Activated CD8-positive, alpha-beta memory T cell treated with anti-CD3 and anti-CD28 coated beads, Interleukin-2, amount 50 U/mL, for 48 hours (primary cell): ENCODE results near the gene CELA3B.
"Not testable (repeated sequence)": the region's sequence is repeated elsewhere in the genome, so short reads cannot be mapped to it uniquely, and the experiment has no call there.

Source experiments
- DNase-seq: peaks from one replicate; pipeline ENCODE4 v3.0.0-alpha.2; 2020

CELA3B gene

GRCh38 chr1:22014575-22015206 lies 37.9 kb downstream of the CELA3B start:
- DNase-seq: not testable (repeated sequence)

DNA sequence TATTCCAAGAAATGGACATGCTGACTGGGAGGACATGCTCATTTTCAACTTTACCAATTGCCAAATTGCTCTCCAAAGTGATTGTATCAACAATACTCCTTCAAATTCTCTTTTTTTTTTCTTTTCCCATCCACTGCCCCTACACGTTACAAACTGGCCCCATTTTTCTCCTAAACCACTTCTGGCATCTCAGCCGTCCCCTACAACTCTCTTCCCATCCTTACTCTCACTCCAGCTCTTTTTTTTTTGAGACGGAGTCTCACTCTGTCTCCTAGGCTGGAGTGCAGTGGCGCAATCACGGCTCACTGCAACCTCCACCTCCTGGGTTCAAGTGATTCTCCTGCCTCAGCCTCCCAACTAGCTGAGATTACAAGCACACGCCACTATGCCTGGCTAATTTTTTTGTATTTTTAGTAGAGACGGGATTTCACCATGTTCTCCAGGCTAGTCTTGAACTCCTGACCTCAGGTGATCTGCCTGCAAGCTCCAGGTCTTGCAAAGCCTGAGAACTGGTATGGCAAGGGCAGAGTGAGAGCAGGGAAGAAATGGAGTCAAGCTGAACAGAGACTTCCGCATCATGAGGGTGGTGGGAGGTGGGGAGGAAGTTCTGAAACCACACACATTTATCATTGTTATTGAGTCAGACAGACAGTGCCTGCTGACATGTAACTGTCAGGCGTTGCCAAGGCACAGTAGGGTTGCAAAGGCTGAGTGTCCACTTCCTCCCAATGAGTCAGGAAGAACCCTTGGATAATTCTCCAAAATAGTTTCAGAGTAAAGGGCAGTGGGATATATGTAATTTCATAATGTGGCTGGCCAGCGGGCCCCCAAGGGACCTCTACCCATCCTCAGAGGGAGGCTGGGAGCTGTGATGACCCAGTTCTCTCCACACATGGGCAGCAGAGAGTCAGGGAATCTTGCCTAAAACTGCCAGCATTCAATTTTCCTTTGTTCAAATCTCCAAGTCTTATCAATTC lies 42.0 kb downstream of the CELA3B start:
- peak; percentile 73 for DNase-seq

- no peak for DNase-seq
These were observed 44.2 kb downstream of the CELA3B start for GRCh38 chr1:22021061-22021460.

DNA sequence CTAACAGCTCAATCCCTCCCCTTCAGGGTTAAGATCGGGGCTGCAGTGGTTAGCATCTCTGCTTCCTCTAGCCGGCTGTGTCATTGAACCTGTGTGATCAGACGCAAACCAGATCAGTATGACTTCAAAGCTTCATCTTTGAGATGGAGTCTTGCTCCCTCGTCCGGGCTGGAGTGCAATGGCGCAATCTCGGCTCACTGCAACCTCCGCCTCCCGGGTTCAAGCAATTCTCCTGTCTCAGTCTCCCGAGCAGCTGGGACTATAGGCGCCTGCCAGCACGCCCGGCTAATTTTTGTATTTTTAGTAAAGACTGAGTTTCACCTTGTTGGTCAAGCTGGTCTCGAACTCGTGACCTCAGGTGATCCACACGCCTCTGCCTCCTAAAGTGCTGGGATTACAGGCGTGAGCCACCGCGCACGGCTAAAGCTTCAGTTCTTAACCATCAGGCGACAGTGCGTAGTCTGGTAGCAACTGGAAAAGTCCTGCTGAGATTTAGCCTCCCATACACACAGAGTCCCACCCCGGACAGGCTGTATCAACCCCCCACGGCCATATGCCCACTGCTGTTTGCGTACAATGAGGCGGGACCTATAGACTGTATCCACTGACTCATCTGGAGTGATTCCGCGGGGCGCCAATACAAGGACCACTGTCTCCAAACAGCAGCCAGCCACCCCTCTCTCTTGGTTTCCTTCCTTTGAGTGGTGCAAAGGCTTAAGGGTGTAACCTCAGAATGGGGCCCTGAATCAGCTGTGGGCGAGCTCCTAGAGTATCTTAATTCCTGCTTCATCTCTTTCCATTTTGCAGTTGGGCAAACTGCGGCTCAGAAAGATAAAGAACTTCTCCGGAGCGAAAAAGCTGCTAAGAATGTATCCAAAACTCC lies 47.9 kb downstream of the CELA3B start:
- peak; percentile 87 for DNase-seq

- peak; percentile 91 for DNase-seq
These were observed 48.7 kb downstream of the CELA3B start for GRCh38 chr1:22025368-22026155.

- no peak for DNase-seq
These were observed 50.1 kb downstream of the CELA3B start for GRCh38 chr1:22026924-22027289.

DNA sequence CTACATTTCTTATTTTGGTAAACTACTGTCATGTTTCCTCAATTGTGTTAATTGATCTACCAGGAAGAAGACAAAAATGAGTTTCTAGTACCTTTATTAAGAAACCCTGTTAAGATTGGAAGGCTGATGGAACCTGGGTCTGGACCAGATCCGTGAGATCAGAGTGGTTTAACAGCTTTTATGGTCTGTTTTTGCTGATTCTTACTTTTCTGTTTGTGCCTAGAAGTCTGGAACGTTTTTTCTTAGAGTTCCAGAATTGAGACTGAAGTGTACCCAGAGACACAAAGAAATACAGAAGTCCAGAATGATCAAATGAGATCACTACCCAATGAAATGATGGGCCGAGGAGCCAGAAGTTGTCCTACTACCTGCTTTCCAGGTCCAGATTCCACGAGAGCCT lies 53.2 kb downstream of the CELA3B start:
- no peak for DNase-seq

DNA sequence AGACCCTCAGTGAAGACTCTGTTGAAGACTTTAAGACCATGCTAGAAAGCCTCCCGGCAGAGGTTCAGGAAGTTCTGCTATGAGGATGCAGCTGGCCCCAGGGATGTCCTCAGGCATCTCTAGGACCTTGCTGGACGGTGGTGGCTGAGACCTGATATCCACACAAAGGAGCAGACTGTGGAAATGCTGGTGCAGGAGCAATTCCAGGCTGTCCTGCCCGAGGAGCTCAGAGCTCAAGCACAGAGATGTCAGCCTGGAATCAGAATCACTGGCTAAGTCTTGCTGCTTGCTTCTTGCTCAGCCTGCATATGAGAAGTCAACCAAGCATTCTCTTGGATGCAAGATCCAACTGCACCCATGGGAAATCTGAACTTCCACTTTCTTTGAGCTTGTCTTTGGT lies 53.7 kb downstream of the CELA3B start:
- DNase-seq: no peak

DNA sequence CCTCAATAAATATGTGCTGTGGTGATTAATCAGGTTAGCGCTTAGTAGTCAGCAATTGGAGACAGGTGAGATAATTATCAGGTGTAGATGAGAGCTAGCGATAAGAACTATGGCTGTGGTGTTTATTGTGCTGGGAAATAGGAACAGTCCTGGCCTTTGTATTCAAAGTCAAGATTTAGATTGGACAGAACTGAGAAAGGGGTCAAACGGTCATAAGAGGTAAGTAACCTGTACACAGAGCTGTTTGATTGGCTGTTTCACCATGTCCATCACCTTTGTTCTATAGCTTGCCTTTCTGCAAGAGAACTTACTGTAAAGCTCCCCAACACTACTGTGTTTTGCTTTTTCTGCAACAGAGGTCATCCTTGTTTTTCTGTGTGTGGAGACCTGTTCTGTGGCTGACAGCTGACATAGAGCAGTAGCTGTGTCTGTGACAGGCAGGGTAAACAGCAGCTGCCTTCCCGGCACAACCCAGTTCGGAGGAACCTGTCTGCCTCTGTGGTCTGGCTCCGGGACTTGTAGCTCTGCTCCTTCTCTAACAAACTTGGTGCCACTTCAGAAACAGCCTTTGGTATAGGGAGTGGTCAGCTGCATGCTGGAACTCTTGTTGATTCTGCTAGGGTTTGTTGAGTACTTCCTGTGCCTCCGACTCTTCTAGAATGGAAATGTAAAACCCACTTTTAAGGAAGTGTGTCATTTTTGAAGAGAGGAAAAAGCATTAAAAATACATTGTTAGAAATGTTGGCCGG lies 54.6 kb downstream of the CELA3B start:
- no peak for DNase-seq

GRCh38 chr1:22034834-22035233 lies 58.0 kb downstream of the CELA3B start:
- DNase-seq: not testable (repeated sequence)

DNA sequence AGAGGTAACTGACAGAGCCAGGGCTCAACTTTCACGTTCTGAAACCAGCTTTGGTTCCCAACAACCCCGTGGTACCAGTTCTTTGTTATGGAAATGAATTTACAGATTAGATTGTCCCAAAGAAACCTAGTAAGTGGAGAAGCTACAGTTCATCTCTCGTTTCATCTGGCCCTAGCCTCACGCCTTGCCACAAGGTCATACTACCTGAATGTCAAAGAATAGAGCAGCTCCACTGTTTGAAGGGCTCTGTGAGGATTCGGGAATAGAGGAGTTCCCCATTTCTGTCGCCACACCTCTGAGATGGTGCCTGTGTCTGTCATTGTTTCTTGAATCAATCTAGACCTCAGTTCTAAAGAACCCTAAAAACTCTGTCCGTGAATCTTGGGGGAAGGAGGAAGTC lies 60.7 kb downstream of the CELA3B start:
- DNase-seq: no peak

DNA sequence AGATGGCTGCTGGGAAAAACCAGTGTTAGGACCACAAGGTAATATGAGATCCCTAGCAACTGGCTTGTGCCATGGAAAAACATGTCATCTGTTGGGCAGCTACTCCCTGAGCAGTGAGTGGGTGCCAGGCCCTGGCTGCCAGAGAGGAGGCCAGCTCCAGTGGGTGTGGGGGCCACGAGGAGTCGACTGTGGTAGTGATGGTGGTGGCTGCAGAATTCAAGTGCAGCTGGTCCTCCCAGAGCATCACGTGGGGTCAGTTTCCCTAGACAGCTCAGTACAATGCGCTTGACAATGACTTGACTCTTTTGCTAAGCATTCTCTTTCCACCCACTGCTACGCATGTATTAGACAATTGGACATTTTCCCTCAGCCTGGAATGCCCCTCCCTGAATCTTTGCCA lies 61.2 kb downstream of the CELA3B start:
- no peak for DNase-seq
